ENCODE data around the gene TBCB.

Gene TBCB

DNA sequence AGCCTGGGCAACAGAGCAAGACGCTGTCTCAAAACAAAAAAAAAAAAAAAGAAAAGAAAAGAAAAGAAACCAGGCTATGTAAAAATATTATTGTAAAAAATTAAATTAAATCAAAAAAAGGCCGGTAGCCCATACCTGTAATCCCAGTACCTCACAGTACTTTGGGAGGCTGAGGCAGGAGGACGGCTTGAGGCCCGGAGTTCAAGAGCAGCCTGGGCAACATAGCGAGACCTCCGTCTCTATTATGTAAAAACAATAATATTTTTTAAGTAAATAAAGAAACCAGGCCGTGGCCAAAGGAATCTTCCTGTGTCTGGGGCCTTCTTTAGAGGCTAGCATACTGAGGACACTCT is 23.8 kb downstream of the TBCB start:
- H3K4me3 ChIP-seq (ENCODE audit: low read depth, low read length) = peak overlapping the region; percentile 74
- TF ChIP-seq CTCF (IDR thresholded peaks at IDR 0.05; ENCODE audit: borderline replicate concordance, insufficient read depth, low read depth, low read length) = no peak

DNA sequence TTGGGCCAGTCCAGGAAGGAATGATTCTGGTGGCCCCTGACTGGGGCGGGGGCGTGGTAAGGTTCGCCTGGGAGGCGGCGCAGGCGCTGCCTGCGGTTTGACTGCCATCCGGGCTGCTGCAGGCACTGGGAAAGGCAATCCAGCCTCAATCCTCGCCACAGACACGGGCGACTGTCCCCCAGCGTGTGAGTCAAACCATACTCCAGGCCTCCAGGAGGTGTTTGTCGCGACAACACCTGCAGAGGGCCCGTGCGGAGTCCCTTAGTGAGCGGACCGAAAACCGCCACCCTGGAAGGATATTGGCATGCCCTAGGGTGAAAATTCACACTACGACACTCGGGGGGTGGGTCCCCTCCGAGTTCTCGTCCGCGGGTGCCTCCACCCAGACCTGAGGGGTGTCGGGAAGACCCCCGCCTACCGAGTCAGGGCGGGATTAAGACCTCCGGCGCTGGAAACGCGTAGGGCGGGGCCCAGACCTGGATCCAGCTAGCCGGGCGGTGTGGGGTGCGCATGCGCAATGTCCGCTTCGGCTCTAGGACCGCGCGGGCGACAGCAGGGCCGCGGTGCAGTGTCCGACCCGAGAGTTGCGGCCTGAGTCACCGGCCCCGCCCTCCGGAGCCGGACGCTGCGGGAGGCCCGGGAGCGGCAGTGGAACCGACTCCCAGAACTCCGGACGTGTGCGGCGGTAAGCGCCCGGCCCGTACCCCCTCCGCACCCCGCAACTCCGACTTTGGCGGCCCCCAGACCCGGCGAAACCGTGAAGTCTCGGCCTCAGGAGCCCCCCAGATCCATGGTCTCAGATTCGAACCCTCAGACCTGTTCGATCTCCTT is 24.4 kb downstream of the TBCB start, which contains the start of gene CAPNS1:
Gene CAPNS1 (plus strand): TSS at position 594 of the 831 bp plus-strand sequence. CDS start 946 bp downstream, outside the sequence.
- peak; percentile 18; the same call in 1 of the 2 replicates for TF ChIP-seq CTCF (IDR thresholded peaks at IDR 0.05; ENCODE audit: borderline replicate concordance, insufficient read depth, low read depth, low read length)
- peak within 1 kb of the TSS; percentile 74 for H3K4me3 ChIP-seq (ENCODE audit: low read depth, low read length)

DNA sequence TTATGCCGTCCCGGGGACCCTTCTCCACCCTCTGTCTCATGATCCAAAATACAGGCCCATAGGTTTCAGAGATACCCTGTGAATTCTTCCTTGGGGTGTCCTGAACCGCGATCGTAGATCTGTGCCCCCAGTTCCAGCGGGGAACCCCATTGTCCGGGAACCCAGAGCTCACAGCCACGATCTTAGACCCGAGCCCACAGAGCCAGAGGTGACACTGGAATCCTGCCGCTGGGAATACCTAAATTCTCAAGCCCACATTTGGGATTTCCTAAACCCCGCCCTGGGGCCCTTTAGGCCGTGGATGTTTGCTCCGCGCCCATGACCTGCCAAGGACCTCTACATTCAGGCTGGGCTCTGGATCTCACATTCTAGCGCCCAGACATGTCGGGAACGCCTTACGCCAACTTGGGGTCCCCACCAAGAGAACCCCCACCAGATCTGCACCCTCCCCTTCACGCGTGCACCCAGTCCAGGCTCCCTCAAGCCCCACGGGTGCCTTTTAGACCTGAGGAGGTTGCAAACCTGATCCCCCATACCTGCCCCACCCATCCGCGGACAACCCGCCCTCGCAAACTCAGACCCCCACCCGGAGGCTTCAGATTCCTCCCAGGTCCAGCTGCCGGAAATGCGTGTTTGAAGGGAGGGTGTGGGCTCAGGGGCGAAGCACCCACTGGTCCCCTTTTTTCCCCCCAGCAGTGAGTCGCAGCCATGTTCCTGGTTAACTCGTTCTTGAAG is 25.2 kb downstream of the TBCB start:
- H3K4me3 ChIP-seq (ENCODE audit: low read depth, low read length) = peak overlapping the region; percentile 74
- no peak for TF ChIP-seq CTCF (IDR thresholded peaks at IDR 0.05; ENCODE audit: borderline replicate concordance, insufficient read depth, low read depth, low read length)

GRCh38 chr19:36141039-36141927 is 26.0 kb downstream of the TBCB start:
- no peak for TF ChIP-seq CTCF (IDR thresholded peaks at IDR 0.05; ENCODE audit: borderline replicate concordance, insufficient read depth, low read depth, low read length)

DNA sequence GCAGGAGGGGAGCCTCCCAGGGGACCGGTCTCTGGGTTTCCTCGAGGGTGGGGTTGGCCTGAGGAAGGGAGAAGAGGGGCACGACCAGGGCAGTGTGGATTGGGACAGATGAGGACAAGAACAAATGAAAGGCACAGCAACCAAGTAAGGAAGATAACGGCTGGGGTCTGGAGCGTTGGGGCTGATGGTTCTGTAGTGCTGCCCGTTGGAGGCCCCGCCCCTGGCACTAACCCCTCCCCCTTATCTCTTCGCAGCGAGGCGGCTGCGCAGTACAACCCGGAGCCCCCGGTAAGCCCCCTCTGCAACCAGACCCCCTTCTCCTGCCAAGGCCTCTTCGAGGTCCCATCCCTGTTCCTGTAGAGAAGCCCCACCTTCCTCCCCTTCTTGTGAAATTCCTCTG is 26.8 kb downstream of the TBCB start:
- no peak overlapping the region for H3K4me3 ChIP-seq (ENCODE audit: low read depth, low read length)

More at GRCh38 chr19:36141039-36141927, 26.0 kb downstream of the TBCB start:
- peak overlapping the region; percentile 74 for H3K4me3 ChIP-seq (ENCODE audit: low read depth, low read length)

More for the DNA sequence above, 26.8 kb downstream of the TBCB start:
- no peak for TF ChIP-seq CTCF (IDR thresholded peaks at IDR 0.05; ENCODE audit: borderline replicate concordance, insufficient read depth, low read depth, low read length)
